Calu3 (cell line): Measurements from ENCODE around the gene ZNF580. TPM values are rescaled to one million over a fixed set of nuclear protein-coding genes. Genes with fewer than 3 reads are reported as not detected.

ENCODE experiments used
- BruUV-seq: library from RNA; stranded (reverse); fragments of 400-500 nt; replicated peaks from 2 replicates; lab custom pipeline; 2021; lab: Mats Ljungman, UMichigan
- CTCF ChIA-PET: fragments of 300-600 bp; sonication (Branson Sonifier 250); formaldehyde crosslinking; loops from one replicate; lab custom pipeline; 2022; ENCODE audit warnings: antibody characterized with exemption; lab: Charles Lee
- DNase-seq: peaks from one replicate; pipeline ENCODE4 v3.0.0; 2022
- H3K27ac Mint-ChIP-seq: one replicate; pipeline ENCODE4 v1.8.0; 2022; ENCODE audit warnings: mixed read lengths; ENCODE audit not compliant: unreplicated experiment
- H3K27me3 Mint-ChIP-seq: one replicate; pipeline ENCODE4 v1.8.0; 2022; ENCODE audit warnings: mixed read lengths; ENCODE audit not compliant: unreplicated experiment
- H3K36me3 Mint-ChIP-seq: one replicate; pipeline ENCODE4 v1.8.0; 2022; ENCODE audit warnings: mild to moderate bottlenecking, moderate library complexity, mixed read lengths; ENCODE audit not compliant: insufficient read depth, unreplicated experiment
- H3K4me1 Mint-ChIP-seq: one replicate; pipeline ENCODE4 v1.8.0; 2022; ENCODE audit warnings: mild to moderate bottlenecking, low read depth, mixed read lengths; ENCODE audit not compliant: unreplicated experiment
- H3K4me3 Mint-ChIP-seq: one replicate; pipeline ENCODE4 v1.8.0; 2022; ENCODE audit warnings: mild to moderate bottlenecking, low read depth, moderate library complexity, mixed read lengths; ENCODE audit not compliant: unreplicated experiment
- H3K9me3 Mint-ChIP-seq: one replicate; pipeline ENCODE4 v1.8.0; 2022; ENCODE audit warnings: low read depth, mixed read lengths; ENCODE audit not compliant: unreplicated experiment
- CTCF ChIP-seq: fragments of 200-600 bp; IDR thresholded peaks from one replicate; pipeline ENCODE4 v1.8.0; 2022; ENCODE audit warnings: antibody characterized with exemption; ENCODE audit not compliant: unreplicated experiment
- intact Hi-C: fragments of 100-400 bp; cut with micrococcal nuclease; formaldehyde crosslinking; loops from one replicate; pipeline ENCODE4 v1.10.0; 2022; ENCODE audit not compliant: unreplicated experiment
- total RNA-seq: library from RNA; stranded (reverse); gene quantifications from 2 replicates; pipeline ENCODE4 v1.2.3, GENCODE V29; 2022

Gene ZNF580
- total RNA-seq, 1 experiment from 2014 or later: 35.6 TPM

DNA sequence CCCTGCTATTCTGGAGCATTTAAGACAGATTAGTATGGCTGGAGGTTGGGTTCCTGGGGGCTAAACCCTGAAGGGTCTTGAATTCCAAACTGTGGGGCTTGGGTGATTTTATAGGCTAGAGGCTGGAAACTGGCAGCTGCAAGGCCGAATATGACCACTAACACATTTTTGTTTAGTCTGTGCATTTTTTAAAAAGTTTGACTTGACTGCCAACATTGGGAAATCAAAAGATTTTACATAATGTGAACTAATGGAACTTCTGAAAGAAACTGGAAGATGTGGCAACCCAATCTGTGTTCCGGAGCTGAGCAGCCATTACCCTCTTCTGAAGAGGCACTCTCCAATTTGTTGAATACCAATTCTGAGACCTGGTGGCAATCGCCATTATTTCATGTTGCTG lies 21.5 kb upstream of the ZNF580 start:
- no peak overlapping the region for H3K27ac Mint-ChIP-seq
- DNase-seq: no peak
- CTCF ChIA-PET: no interaction called here
- peaks cover 65% of the 10 kb centered on the region for H3K36me3 Mint-ChIP-seq
- H3K4me1 Mint-ChIP-seq: peaks cover 11% of the 10 kb centered on the region
- no peaks in the 10 kb centered on the region for H3K9me3 Mint-ChIP-seq
- H3K27me3 Mint-ChIP-seq: no peaks in the 10 kb centered on the region
- no peak overlapping the region for H3K4me3 Mint-ChIP-seq
- TF ChIP-seq CTCF: no peak
- no TSS peak for BruUV-seq
- intact Hi-C loops: no loop called here

- no peak for DNase-seq
- no peaks in the 10 kb centered on the region for H3K27me3 Mint-ChIP-seq
- H3K27ac Mint-ChIP-seq: no peak overlapping the region
- no peak for TF ChIP-seq CTCF
- H3K36me3 Mint-ChIP-seq: peaks cover 64% of the 10 kb centered on the region
- BruUV-seq: no TSS peak
- no peak overlapping the region for H3K4me3 Mint-ChIP-seq
- CTCF ChIA-PET: no interaction called here
- H3K4me1 Mint-ChIP-seq: peaks cover 19% of the 10 kb centered on the region
- no peaks in the 10 kb centered on the region for H3K9me3 Mint-ChIP-seq
- intact Hi-C loops: no loop called here
These were observed 20.2 kb upstream of the ZNF580 start for GRCh38 chr19:55620410-55621204.

- CTCF ChIA-PET: no interaction called here
- intact Hi-C loops: no loop called here
- BruUV-seq: no TSS peak
- no peak overlapping the region for H3K4me3 Mint-ChIP-seq
- TF ChIP-seq CTCF: no peak
- H3K27me3 Mint-ChIP-seq: no peaks in the 10 kb centered on the region
- DNase-seq: no peak
- no peaks in the 10 kb centered on the region for H3K9me3 Mint-ChIP-seq
- no peak overlapping the region for H3K27ac Mint-ChIP-seq
- H3K4me1 Mint-ChIP-seq: peaks cover 19% of the 10 kb centered on the region
- peaks cover 57% of the 10 kb centered on the region for H3K36me3 Mint-ChIP-seq
These were observed 19.6 kb upstream of the ZNF580 start for GRCh38 chr19:55621205-55621672.

DNA sequence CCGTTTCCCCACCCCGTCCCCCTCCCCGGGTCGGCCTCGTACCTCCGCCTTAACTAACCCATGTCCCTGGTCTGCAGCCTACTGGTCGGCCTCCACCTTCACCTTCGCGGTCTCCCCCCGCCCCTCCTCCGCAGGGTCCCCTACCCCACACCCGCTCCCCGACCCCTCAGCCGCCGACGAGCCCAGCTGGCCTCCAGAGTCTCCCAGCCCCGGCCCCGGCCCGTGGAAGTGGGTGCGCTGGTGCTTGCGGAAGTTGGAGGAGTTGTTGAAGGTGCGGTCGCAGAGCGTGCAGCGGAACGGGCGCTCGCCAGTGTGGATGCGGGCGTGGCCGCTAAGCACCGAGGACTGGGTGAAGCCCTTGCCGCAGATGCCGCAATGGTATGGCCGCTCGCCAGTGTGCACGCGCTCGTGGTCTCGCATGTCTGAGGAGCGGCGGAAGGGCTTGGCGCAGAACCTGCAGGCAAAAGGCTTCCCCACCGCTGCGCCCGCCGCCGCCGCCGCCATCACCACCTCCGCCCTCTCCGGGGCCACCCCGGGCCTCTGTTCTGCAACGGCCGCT lies 19.1 kb upstream of the ZNF580 start:
- Mint-ChIP-seq H3K4me1 (peaks cover 19% of the 10 kb centered on the region), H3K27ac (no peak overlapping the region), H3K36me3 (peaks cover 52% of the 10 kb centered on the region), H3K9me3 (no peaks in the 10 kb centered on the region), H3K4me3 (no peak overlapping the region), H3K27me3 (no peaks in the 10 kb centered on the region)
- TF ChIP-seq CTCF: no peak
- CTCF ChIA-PET: no interaction called here
- intact Hi-C loops: no loop called here
- DNase-seq: no peak
- no TSS peak for BruUV-seq
